ENCODE measurements around the gene MGST3.
"Not testable (repeated sequence)": the region's sequence is repeated elsewhere in the genome, so short reads cannot be mapped to it uniquely, and the experiment has no call there.

Gene MGST3

GRCh38 chr1:165629848-165630628 is 996 bp upstream of the MGST3 start:
- peak; percentile 79 for DNase-seq

GRCh38 chr1:165631342-165632151 is 513 bp downstream of the MGST3 start:
- peak; percentile 90 for DNase-seq

DNA sequence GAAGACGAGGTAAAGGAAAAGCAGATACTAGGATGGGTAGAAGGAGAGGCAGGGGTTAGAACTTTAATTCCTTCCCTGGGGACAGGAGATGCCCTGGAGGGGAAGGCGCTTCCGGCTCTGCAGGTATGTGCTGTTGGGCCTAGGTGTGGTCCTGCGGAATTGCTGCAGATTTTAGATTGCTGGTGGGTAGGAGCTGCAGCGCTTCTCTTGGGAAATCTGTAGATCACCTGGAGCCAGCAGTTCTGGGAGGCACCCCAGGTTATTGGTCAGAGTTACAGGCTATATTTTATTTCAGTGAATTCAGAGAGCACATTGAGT is 1.1 kb downstream of the MGST3 start:
- no peak for DNase-seq

DNA sequence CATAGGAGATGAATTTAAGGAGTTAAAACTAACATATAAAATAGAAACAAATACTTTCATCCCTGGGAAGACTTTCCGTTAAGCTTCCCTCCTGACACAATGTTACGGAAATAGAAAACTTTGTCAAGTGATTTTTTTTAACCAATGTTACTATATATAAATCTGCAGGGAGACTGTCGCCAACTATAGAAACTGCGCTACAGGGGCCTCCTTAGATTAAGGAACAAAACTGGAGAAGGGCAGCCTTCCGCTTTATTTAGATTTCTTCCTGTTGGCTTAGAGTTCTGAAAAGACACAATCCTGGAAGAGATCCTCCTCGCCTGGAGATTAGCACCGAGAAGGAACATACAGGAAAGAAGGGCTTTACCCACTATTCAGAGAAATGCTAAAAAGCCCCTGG is 1.5 kb downstream of the MGST3 start:
- peak; percentile 38 for DNase-seq

DNA sequence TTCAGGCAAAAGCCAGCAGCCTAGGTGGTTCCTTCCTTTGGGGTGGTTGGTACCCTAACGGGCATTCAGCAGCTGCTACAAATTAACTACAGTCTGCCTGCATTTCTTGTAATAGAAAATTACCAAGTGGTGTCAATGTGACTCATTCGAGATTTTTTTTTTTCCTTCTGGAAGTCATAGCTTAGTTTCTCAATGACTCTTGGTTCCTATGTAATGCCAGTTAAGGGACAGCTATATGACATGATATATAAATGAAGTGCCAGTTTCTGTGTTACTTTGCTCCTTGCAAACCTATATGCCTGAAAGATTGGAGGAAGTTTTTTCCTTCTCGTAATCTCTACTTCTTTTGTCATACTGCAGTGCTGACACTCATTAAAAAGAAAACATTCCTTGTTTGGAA is 2.6 kb downstream of the MGST3 start:
- DNase-seq: peak; percentile 19

DNA sequence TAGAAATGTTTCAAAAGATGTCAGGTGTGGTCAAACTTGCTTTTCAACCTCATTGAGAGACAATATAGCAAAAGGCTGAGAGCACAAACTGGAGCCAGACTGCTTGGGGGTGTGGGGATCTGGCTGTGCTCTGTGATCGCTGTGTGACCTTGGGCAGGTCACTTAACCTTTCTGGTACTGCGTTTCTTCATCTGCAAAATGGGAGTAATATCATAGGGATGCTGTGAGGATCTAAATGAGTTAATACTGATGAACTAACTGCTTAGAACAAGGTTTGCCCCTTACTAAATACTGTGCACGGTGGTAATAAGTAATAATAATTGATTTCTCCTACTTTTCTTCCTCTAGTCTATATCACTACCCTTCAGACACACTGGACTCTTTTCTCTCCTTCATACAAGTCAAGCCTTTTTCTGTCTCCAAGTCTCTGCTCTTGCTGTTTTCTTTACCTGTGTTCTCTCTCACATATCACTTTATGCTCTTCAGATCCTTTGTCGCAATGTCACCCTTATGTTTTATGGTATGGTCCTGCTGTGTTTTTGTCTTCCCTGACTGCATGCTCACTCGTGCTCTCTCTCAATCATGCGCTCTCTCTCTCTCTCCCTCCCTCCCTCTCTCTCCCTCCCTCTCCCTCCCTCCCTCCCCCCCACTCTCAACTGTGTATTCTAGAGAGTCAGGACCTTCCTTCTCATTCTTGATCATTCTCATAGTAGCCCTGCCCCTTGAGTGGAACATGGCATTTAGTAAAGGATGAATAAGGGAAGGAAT is 3.3 kb downstream of the MGST3 start:
- peak; percentile 35 for DNase-seq

GRCh38 chr1:165635329-165635728 is 4.3 kb downstream of the MGST3 start:
- DNase-seq: peak; percentile 5

DNA sequence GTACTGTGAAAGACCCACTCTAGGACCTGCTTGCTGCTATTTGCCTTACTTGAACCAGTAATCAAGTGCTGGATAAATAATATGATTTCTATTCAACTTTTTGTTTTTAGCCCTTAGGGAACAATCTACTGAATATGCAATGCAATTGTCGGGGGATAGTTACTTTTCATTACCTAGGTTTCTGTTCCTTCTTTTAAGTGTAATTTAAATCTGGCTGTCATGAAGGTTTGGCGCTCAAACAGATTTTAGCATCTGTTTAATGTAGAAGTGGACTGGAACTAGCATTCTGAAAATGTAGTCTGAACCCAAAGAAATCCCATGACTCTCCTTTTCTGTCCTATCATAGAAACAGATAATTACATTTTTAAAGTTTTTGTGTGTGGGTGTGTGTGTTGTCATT is 4.8 kb downstream of the MGST3 start:
- no peak for DNase-seq

- peak; percentile 34 for DNase-seq
Observed at GRCh38 chr1:165637427-165637826, 6.4 kb downstream of the MGST3 start.

DNA sequence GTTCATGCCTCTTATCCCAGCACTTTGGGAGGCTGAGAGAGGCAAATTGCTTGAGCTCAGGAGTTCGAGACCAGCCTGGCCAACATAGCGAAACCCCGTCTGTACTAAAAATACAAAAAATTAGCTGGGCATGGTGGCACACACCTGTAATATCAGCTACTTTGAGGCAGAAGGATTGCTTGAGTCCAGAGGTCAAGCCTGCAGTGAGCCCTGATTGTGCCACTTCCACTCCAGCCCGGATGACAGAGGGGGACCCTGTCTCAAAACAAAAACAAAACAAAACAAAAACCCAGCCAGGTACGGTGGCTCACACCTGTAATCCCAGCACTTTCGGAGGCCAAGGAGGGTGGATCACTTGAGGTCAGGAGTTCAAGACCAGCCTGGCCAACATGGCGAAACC is 7.2 kb downstream of the MGST3 start:
- DNase-seq: peak; percentile 11

- DNase-seq: peak; percentile 12
Observed at GRCh38 chr1:165639821-165640623, 9.0 kb downstream of the MGST3 start.

DNA sequence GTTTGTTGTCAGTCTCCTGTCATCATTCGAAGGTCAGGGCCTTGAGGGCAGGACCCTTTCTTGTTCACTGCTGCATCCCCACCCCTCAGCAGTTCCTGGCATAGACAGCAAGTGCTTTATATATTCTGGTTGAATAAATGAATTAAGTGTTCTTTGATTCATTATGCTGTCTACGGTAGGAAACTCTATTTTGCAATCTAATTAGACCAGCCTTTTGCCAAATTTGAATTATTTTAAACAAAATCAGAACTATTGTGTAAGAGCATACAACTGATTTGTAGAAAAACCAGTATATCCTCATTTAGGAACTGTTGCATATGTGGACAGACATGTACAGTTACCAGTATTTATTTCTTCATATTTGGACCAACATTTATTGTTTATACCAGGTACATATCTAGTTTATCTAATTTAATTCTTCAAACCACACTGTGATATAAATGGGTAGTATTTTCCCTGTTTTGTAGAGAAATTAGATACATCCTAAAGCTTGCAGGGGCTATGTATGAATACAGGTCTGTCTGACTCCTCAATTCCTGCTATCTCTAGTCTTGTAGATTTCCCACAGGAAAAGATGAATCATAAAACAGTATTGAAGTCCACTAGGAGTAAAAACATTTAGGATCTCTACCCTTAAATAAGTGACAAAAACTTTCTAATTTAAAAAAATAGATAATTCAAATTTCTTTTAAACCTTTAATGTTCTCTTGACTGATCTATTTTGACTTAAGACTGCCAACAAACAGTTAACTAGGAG is 10.4 kb downstream of the MGST3 start:
- no peak for DNase-seq

GRCh38 chr1:165644064-165644735 is 13.2 kb downstream of the MGST3 start:
- no peak for DNase-seq

DNA sequence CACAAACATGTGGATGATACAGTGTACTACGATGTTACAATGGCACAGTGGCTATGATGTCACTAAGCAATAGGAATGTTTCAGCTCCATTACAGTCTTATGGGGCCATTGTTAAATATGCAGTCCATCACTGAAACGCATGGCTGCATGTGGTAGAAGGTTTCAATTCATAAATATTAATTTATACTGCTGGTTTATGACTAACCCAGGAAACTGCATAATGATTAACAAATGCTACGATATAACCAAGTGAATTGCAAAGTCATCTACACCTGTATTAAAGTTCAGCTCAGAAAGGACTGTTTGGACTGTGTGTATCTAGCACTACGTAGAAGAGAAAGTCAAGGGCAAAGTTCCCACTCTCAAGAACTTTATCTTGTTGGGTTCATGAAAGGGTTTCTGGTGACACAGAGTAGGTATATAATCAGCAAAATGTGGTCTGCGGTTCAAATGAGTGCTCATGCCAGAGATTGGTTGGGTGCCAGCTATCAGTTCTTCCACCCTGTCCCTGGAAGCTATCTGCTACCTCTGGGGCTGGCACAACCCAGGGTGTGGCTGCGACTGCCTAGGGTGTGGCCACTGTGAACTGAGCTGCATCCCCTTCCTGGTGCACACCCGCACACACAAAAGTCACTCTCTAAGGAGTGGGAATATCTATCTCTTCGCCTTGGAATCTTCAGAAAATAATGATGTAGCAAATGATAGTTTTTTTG is 14.8 kb downstream of the MGST3 start:
- no peak for DNase-seq

GRCh38 chr1:165647517-165647916 is 16.5 kb downstream of the MGST3 start:
- DNase-seq: no peak

GRCh38 chr1:165647970-165648369 is 16.9 kb downstream of the MGST3 start:
- no peak for DNase-seq

DNA sequence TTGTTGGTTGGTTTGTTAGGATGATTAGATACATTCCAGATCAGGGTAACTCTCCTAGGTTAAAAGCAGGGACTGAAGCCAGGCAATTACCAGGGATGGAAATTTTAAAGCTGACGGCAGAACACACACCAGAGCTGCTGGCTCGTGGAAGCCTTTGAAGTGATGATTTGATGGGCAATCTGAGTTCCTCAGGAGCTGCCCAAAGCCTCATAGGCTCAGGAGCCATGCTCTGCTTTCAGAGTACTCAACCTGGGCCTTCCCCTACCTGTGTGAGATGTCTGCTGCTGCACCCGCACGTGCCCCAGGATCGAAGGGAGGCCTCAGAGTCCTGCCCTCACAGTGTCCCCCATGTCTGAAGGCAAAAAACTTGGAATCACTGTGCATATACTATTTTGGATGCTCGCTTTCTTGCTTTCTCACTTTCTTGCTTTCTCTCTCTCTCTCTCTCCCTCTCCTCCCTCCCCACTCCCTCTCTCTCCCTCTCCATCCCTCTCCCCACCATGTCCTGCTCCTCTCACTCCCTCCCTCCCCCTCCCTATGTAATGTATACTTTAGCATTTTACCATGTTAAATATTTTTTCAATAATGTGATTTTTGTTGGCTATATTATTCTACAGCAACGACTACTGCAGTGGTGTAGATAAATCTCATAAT is 18.0 kb downstream of the MGST3 start:
- DNase-seq: no peak

DNA sequence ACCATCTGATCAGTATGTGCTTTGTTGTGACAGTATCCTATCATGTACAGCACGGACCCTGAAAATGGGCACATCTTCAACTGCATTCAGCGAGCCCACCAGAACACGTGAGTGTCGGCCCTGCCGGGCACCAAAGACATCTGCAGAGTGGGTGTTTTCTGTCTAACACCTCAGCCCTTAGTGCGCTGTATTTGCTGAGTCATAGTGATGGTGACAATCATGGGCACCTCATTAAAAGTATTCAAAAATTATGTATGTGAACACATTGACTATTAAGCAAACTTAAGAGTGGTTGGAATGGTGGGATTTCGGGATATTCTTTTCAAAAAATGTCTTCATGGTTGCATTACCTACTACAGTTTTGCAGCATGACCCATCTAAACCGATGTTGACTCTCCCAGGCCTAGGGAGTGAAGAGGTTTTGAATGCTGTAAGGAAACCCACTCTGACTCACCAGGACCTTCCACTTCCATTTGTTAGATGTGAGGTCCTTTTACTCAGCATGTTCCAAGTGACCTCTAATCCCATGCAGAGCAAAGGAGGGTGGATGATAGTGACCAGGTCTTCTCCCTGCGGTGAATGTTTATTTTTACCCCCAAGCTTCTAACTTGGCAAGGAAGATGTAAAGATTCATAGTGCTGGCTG is 20.1 kb downstream of the MGST3 start:
- no peak for DNase-seq

DNA sequence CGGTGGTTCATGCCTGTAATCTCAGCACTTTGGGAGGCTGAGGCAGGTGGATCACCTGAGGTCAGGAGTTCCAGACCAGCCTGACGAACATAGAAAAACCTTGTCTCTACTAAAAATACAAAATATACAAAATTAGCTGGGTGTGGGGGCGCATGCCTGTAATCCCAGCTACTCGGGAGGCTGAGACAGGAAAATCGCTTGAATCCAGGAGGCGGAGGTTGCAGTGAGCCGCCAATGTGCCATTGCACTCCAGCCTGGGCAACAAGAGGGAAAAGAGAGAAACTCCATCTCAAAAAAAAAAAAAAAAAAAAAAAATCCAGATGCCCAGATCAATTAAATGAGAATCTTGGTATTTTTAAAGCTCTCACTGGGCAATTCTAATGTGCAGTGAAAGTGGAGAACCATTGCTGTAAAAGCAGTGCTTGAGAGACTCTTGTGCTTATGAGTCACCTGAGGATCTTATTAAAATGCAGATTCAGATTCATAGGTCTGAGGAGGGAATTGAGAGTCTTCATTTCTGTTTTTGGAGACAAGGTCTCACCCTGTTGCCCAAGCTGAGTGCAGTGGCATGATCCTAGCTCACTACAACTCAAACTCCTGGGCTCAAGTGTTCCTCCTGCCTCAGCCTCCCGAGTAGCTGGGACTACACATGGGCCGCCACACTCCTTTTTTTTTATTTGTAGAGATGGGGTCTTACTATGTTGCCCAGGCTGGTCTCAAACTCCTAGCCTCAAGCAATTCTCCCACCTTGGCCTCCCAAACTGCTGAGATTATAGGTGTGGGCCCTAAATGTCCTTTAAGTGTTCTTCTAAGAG is 27.9 kb downstream of the MGST3 start:
- DNase-seq: not testable (repeated sequence)
